Measurements from ENCODE around the gene KCNK17.
"Not testable (repeated sequence)": the region's sequence is repeated elsewhere in the genome, so short reads cannot be mapped to it uniquely, and the experiment has no call there.

KCNK17 gene

GRCh38 chr6:39302011-39302410 lies 12.2 kb downstream of the KCNK17 start:
- no peak for DNase-seq (ENCODE audit: low spot score)

GRCh38 chr6:39301606-39302005 lies 12.6 kb downstream of the KCNK17 start:
- DNase-seq (ENCODE audit: low spot score) = peak; percentile 53

- DNase-seq (ENCODE audit: low spot score) = no peak
Measured at GRCh38 chr6:39300739-39301138, 13.5 kb downstream of the KCNK17 start.

- DNase-seq (ENCODE audit: low spot score) = no peak
Measured at GRCh38 chr6:39298061-39298460, 16.2 kb downstream of the KCNK17 start.

- no peak for DNase-seq (ENCODE audit: low spot score)
Measured at GRCh38 chr6:39296745-39297640, 17.2 kb downstream of the KCNK17 start.

GRCh38 chr6:39295611-39296011 lies 18.6 kb downstream of the KCNK17 start:
- no peak for DNase-seq (ENCODE audit: low spot score)

GRCh38 chr6:39294899-39295298 lies 19.3 kb downstream of the KCNK17 start:
- no peak for DNase-seq (ENCODE audit: low spot score)

- no peak for DNase-seq (ENCODE audit: low spot score)
Measured at GRCh38 chr6:39294133-39294532, 20.1 kb downstream of the KCNK17 start.

- DNase-seq (ENCODE audit: low spot score) = no peak
Measured at GRCh38 chr6:39292637-39293036, 21.6 kb downstream of the KCNK17 start.

- no peak for DNase-seq (ENCODE audit: low spot score)
Measured at GRCh38 chr6:39289490-39289889, 24.7 kb downstream of the KCNK17 start.

- no peak for DNase-seq (ENCODE audit: low spot score)
Measured at GRCh38 chr6:39287601-39288000, 26.6 kb downstream of the KCNK17 start.

GRCh38 chr6:39286596-39286995 lies 27.6 kb downstream of the KCNK17 start:
- not testable (repeated sequence) for DNase-seq (ENCODE audit: low spot score)

- DNase-seq (ENCODE audit: low spot score) = no peak
Measured at GRCh38 chr6:39282774-39283173, 31.4 kb downstream of the KCNK17 start.

GRCh38 chr6:39281312-39281980 lies 32.8 kb downstream of the KCNK17 start:
- DNase-seq (ENCODE audit: low spot score) = no peak

- no peak for DNase-seq (ENCODE audit: low spot score)
Measured at GRCh38 chr6:39280247-39280731, 33.9 kb downstream of the KCNK17 start.

GRCh38 chr6:39279539-39279938 lies 34.7 kb downstream of the KCNK17 start:
- DNase-seq (ENCODE audit: low spot score) = no peak

GRCh38 chr6:39276379-39276995 lies 37.7 kb downstream of the KCNK17 start:
- no peak for DNase-seq (ENCODE audit: low spot score)

GRCh38 chr6:39274903-39275302 lies 39.3 kb downstream of the KCNK17 start:
- no peak for DNase-seq (ENCODE audit: low spot score)

GRCh38 chr6:39274471-39274870 lies 39.7 kb downstream of the KCNK17 start:
- no peak for DNase-seq (ENCODE audit: low spot score)

GRCh38 chr6:39273406-39273821 lies 40.8 kb downstream of the KCNK17 start:
- no peak for DNase-seq (ENCODE audit: low spot score)

GRCh38 chr6:39269961-39270360 lies 44.3 kb downstream of the KCNK17 start:
- DNase-seq (ENCODE audit: low spot score) = no peak

GRCh38 chr6:39268721-39269120 lies 45.5 kb downstream of the KCNK17 start:
- DNase-seq (ENCODE audit: low spot score) = no peak

- no peak for DNase-seq (ENCODE audit: low spot score)
Measured at GRCh38 chr6:39268171-39268570, 46.0 kb downstream of the KCNK17 start.
